Measurements from ENCODE around the gene ACSM4.

- TF ChIP-seq CTCF (IDR thresholded peaks at IDR 0.05; ENCODE audit: insufficient read depth, low read length, poor library complexity, severe bottlenecking) (no peak), EZH2phosphoT487 (conservative IDR thresholded peaks at IDR 0.05; ENCODE audit: low read length) (no peak)
These were observed 6.2 kb downstream of the ACSM4 start for GRCh38 chr12:7310070-7310469.

Data from SU-DHL-6 (cell line).